GM23338 (cell line): Measurements from ENCODE around the gene PPM1F.
A peak's percentile ranks its signal among the peaks of the same experiment; 100 is the strongest.

Experiments
- EZH2phosphoT487 ChIP-seq: fragments of 200-600 bp; sonication (generic); IDR thresholded peaks from one replicate; pipeline ENCODE4 v1.8.1; 2018; ENCODE audit warnings: antibody characterized with exemption; ENCODE audit not compliant: unreplicated experiment
- POLR2AphosphoS5 ChIP-seq: IDR thresholded peaks from 2 replicates; pipeline ENCODE4 v1.6.1; 2016; ENCODE audit warnings: antibody characterized with exemption, low read depth
- TF ChIP-seq, protein P1 (sequence below), 2 experiments: fragments of 200-600 bp in 1 of 2; sonication (generic) in 1 of 2; conservative IDR thresholded peaks; 2 replicates each; pipeline versions ENCODE4 v1.5.1 to v1.6.1; 2016 to 2017; ENCODE audit warnings: antibody characterized with exemption in 2 of 2, low read depth in 2 of 2, mild to moderate bottlenecking in 2 of 2, moderate library complexity in 1 of 2

DNA sequence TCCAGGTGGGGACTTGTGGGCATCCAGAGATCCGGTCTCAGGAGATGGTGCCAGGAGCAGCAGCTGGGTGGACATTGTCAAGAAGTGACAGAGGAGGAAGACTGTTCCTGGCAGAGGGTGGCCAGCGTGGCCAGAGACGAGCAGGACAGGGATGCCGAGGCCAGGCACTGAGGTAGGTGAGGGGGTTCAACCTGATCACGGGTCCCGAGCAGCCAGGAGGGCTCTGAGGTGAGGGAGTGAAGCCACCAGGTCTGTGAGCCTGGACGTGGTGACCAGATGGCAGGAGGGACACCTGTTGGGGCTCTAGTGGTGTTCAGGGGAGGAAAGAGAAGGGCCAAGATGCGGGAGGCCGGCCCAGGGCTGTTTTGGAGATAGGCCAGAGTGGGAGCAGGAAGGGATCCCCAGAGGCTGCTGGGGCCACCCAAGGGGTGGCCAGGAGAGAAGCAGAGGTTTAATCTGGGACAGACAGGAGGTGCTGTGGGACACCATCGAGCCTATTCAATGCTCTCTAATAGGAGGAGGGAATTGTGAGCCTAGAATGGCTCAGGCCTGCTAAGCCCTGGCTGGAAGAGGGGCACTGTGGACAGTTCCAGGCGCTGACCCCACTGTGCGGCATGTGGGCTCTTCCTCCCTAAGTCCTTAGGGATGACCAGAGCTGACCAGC lies 6.3 kb downstream of the PPM1F start:
- TF ChIP-seq, protein P1, sequence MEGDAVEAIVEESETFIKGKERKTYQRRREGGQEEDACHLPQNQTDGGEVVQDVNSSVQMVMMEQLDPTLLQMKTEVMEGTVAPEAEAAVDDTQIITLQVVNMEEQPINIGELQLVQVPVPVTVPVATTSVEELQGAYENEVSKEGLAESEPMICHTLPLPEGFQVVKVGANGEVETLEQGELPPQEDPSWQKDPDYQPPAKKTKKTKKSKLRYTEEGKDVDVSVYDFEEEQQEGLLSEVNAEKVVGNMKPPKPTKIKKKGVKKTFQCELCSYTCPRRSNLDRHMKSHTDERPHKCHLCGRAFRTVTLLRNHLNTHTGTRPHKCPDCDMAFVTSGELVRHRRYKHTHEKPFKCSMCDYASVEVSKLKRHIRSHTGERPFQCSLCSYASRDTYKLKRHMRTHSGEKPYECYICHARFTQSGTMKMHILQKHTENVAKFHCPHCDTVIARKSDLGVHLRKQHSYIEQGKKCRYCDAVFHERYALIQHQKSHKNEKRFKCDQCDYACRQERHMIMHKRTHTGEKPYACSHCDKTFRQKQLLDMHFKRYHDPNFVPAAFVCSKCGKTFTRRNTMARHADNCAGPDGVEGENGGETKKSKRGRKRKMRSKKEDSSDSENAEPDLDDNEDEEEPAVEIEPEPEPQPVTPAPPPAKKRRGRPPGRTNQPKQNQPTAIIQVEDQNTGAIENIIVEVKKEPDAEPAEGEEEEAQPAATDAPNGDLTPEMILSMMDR (conservative IDR thresholded peaks at IDR 0.05; ENCODE audit: low read depth in 2 of 2) = 0 out of 4 replicates have a peak, but pooled peaks of 1 of the 2 experiments have one; percentile 12
- TF ChIP-seq EZH2phosphoT487 = no peak
- no peak for TF ChIP-seq POLR2AphosphoS5
